Testis (tissue), 3 donors: ENCODE results near the gene GNAT1. TPM values are rescaled to one million over a fixed set of nuclear protein-coding genes. Genes with fewer than 3 reads are reported as not detected.

Experiments used
- DNase-seq: peaks from one replicate; pipeline ENCODE4 v3.0.0-alpha.2; 2019
- H3K27ac ChIP-seq, 2 donors: fragments of 200-600 bp; sonication (generic); one replicate each; pipeline ENCODE4 v1.5.1; 2019
- H3K27me3 ChIP-seq: fragments of 200-600 bp; sonication (generic); one replicate; pipeline ENCODE4 v1.5.1; 2019
- H3K36me3 ChIP-seq: fragments of 200-600 bp; sonication (generic); one replicate; pipeline ENCODE4 v1.5.1; 2017; ENCODE audit warnings: low read depth; ENCODE audit errors: missing control alignments
- H3K4me1 ChIP-seq: fragments of 200-600 bp; sonication (generic); one replicate; pipeline ENCODE4 v1.5.1; 2019
- H3K4me3 ChIP-seq, 2 donors: fragments of 200-600 bp; sonication (generic); one replicate each; pipeline ENCODE4 v1.5.1; 2017 to 2019
- H3K9me3 ChIP-seq: fragments of 200-600 bp; sonication (generic); one replicate; pipeline ENCODE4 v1.5.1; 2017
- POLR2A ChIP-seq: fragments of 450-650 bp; IDR thresholded peaks from one replicate; pipeline ENCODE4 v1.6.1; 2017; ENCODE audit warnings: antibody characterized with exemption, mild to moderate bottlenecking, moderate library complexity
- WGBS, 2 donors: methylation state at CpG; one replicate each; pipeline ENCODE4 v1.1.5; 2018; 5-methylcytosine and 5-hydroxymethylcytosine counted together
- intact Hi-C: fragments of 100-400 bp; cut with DNase I; formaldehyde crosslinking; loops from one replicate; pipeline ENCODE4 v1.15.1; 2023; ENCODE audit warnings: low total_unique reads
- polyA plus RNA-seq: library from polyadenylated mRNA; stranded (reverse); fragments of 350-450 nt; fragmentation: Illumina TruSeq; extraction: RNeasy Lipid Tissue Mini Kit (QIAGEN cat#74804); gene quantifications from one replicate; pipeline ENCODE4 v1.2.3, GENCODE V29; 2014; ENCODE audit warnings: low read depth, low replicate concordance; ENCODE audit not compliant: insufficient read depth
- total RNA-seq, 2 donors: library from RNA; depleted of rRNA; stranded (reverse); fragments of >200 nt; gene quantifications; one replicate each; pipeline ENCODE4 v1.2.3, GENCODE V29; 2016
- TF ChIP-seq, protein P1 (sequence below), 3 experiments: fragments of 450-650 bp in 2 of 3; fragments of 200-600 bp in 1 of 3; sonication (generic) in 1 of 3; IDR thresholded peaks; one replicate each; pipeline ENCODE4 v1.5.1; 2016 to 2019; ENCODE audit warnings: antibody characterized with exemption in 3 of 3, mild to moderate bottlenecking in 2 of 3, moderate library complexity in 1 of 3

GNAT1 gene
- total and polyA plus RNA-seq, 3 donors from 2014 or later, result 0.93 to 2.3 (median 1.2) TPM

DNA sequence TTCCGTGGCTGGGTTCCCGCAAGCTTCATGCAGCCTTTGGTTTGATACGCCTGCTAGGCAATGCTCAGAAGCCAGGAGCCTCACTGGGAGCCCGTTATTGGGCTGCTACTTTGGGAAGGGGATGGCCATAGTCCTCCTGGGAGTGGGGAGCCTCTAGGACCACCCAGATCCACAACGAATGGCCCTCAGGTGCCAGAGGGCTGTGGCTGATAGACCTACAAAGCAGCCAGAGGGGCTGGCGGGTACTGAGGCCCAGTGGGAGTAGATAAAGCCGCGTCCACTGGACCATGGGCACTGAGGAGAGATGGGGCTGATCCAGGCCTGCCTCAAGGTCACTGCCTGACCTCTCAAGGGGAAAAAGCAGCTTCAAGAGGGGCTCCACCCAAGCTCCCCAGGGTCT is 714 bp downstream of the GNAT1 start:
- no peak overlapping the region for H3K4me3 ChIP-seq
- no peak overlapping the region for H3K27ac ChIP-seq
- intact Hi-C loops, result loop anchor here (5.0 to 10.0 kb wide), 2 partner anchors 35 to 83 kb away; partner anchors contain the start of gene LSMEM2
- peaks cover 3% of the 10 kb centered on the region for H3K27me3 ChIP-seq
- no peak for DNase-seq
- TF ChIP-seq POLR2A, result no peak
- TF ChIP-seq, protein P1, sequence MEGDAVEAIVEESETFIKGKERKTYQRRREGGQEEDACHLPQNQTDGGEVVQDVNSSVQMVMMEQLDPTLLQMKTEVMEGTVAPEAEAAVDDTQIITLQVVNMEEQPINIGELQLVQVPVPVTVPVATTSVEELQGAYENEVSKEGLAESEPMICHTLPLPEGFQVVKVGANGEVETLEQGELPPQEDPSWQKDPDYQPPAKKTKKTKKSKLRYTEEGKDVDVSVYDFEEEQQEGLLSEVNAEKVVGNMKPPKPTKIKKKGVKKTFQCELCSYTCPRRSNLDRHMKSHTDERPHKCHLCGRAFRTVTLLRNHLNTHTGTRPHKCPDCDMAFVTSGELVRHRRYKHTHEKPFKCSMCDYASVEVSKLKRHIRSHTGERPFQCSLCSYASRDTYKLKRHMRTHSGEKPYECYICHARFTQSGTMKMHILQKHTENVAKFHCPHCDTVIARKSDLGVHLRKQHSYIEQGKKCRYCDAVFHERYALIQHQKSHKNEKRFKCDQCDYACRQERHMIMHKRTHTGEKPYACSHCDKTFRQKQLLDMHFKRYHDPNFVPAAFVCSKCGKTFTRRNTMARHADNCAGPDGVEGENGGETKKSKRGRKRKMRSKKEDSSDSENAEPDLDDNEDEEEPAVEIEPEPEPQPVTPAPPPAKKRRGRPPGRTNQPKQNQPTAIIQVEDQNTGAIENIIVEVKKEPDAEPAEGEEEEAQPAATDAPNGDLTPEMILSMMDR (IDR thresholded peaks at IDR 0.05), result no peak
- peaks cover 9% of the 10 kb centered on the region for H3K4me1 ChIP-seq
- no peaks in the 10 kb centered on the region for H3K9me3 ChIP-seq
- no peaks in the 10 kb centered on the region for H3K36me3 ChIP-seq
- WGBS, 2 donors, result 78 to 93% methylated on average over 4 to 8 of the region's 8 CpGs

DNA sequence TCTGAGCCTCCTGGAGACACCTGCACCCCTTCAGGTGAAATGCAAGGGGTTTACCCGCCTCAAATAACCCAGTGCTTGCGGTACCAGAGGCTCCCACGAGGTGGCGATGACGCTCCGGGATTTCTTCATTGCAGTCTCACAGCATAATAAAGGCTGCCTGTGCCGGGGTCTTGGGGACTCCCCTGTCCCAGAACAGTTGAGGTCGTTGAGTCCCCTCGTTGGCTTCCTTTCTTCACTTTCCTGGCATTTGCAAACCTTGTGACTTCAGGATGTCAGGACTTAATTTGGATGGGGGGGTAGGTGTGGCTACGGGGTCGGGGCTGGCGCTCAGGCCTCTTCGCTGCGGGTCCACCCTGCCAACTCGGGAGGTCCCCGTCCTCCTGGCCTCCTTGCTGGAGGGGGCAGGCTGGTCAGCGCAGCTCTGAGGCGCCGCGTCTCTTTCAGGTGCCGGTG is 1.3 kb downstream of the GNAT1 start:
- intact Hi-C loops, result loop anchor here (5.0 to 10.0 kb wide), 2 partner anchors 35 to 82 kb away; partner anchors contain the start of gene LSMEM2
- peak overlapping the region in 1 of 2 donors; percentile 8 for H3K4me3 ChIP-seq
- H3K27me3 ChIP-seq, result peaks cover 3% of the 10 kb centered on the region
- 0 to 6% methylated on average over 9 to 21 of the region's 21 CpGs for WGBS, 2 donors
- no peaks in the 10 kb centered on the region for H3K9me3 ChIP-seq
- H3K36me3 ChIP-seq, result no peaks in the 10 kb centered on the region
- no peak for TF ChIP-seq POLR2A
- TF ChIP-seq, protein P1 (IDR thresholded peaks at IDR 0.05), result peak; percentile 75 to 91 (median 91)
- H3K27ac ChIP-seq, result no peak overlapping the region
- H3K4me1 ChIP-seq, result peaks cover 9% of the 10 kb centered on the region
- peak; percentile 80 for DNase-seq

DNA sequence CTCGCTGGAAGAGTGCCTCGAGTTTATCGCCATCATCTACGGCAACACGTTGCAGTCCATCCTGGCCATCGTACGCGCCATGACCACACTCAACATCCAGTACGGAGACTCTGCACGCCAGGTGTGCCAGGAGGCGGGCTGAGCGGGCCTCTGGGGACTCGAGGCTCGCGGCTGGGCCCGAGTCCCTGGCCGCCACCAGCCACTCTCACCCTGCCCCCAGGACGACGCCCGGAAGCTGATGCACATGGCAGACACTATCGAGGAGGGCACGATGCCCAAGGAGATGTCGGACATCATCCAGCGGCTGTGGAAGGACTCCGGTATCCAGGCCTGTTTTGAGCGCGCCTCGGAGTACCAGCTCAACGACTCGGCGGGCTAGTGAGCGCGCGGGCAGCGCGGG is 1.9 kb downstream of the GNAT1 start:
- H3K9me3 ChIP-seq, result no peaks in the 10 kb centered on the region
- H3K27ac ChIP-seq, result no peak overlapping the region
- intact Hi-C loops, result loop anchor here (5.0 to 10.0 kb wide), 2 partner anchors 34 to 82 kb away; partner anchors contain the start of gene LSMEM2
- H3K4me1 ChIP-seq, result peaks cover 9% of the 10 kb centered on the region
- H3K27me3 ChIP-seq, result peaks cover 3% of the 10 kb centered on the region
- no peak for TF ChIP-seq POLR2A
- TF ChIP-seq, protein P1 (IDR thresholded peaks at IDR 0.05), result no peak
- peak overlapping the region in 1 of 2 donors; percentile 8 for H3K4me3 ChIP-seq
- 29 to 70% methylated on average over 4 to 19 of the region's 36 CpGs for WGBS, 2 donors
- no peaks in the 10 kb centered on the region for H3K36me3 ChIP-seq
- no peak for DNase-seq

DNA sequence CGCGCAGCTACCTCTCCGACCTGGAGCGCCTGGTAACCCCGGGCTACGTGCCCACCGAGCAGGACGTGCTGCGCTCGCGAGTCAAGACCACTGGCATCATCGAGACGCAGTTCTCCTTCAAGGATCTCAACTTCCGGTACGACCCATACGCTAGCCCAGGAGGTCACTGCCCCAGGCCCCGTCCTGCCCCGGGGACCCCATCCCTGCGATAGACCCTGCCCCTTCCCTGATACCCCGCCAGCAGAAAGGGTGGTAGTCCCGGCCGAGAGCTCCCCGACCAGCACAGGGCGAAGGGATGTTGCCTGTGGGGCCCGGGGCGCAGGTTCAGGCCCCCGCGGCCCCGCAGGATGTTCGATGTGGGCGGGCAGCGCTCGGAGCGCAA is 2.3 kb downstream of the GNAT1 start:
- peaks cover 9% of the 10 kb centered on the region for H3K4me1 ChIP-seq
- WGBS, 2 donors, result 32 to 42% methylated on average over 7 to 29 of the region's 34 CpGs
- intact Hi-C loops, result loop anchor here (5.0 to 10.0 kb wide), 2 partner anchors 34 to 81 kb away; partner anchors contain the start of gene LSMEM2
- no peak overlapping the region for H3K27ac ChIP-seq
- H3K27me3 ChIP-seq, result peaks cover 3% of the 10 kb centered on the region
- no peak overlapping the region for H3K4me3 ChIP-seq
- DNase-seq, result no peak
- H3K9me3 ChIP-seq, result no peaks in the 10 kb centered on the region
- TF ChIP-seq, protein P1 (IDR thresholded peaks at IDR 0.05), result no peak
- TF ChIP-seq POLR2A, result no peak
- no peaks in the 10 kb centered on the region for H3K36me3 ChIP-seq
